SK-MEL-5 (cell line): Measurements from ENCODE around the gene NR1D1. TPM values are rescaled to one million over a fixed set of nuclear protein-coding genes. Genes with fewer than 3 reads are reported as not detected.

ENCODE experiments used
- DNase-seq: peaks from one replicate; pipeline ENCODE4 v3.0.0-alpha.2; 2016; ENCODE audit warnings: low read depth, low spot score
- in situ Hi-C: cut with HindIII; loops from 2 replicates; pipeline ENCODE4 v1.10.0; 2016; ENCODE audit warnings: low sequenced_read_pairs, high pct_unique_total_duplicates, low pct_unique_long_range_greater_than_20kb
- total RNA-seq: library from RNA; depleted of rRNA; stranded (reverse); fragments of >200 nt; shearing (Covaris generic); gene quantifications from 2 replicates; pipeline ENCODE4 v1.2.3, GENCODE V29; 2014

NR1D1 gene
- total RNA-seq, 1 experiment from 2014 or later: 2.1 TPM

DNA sequence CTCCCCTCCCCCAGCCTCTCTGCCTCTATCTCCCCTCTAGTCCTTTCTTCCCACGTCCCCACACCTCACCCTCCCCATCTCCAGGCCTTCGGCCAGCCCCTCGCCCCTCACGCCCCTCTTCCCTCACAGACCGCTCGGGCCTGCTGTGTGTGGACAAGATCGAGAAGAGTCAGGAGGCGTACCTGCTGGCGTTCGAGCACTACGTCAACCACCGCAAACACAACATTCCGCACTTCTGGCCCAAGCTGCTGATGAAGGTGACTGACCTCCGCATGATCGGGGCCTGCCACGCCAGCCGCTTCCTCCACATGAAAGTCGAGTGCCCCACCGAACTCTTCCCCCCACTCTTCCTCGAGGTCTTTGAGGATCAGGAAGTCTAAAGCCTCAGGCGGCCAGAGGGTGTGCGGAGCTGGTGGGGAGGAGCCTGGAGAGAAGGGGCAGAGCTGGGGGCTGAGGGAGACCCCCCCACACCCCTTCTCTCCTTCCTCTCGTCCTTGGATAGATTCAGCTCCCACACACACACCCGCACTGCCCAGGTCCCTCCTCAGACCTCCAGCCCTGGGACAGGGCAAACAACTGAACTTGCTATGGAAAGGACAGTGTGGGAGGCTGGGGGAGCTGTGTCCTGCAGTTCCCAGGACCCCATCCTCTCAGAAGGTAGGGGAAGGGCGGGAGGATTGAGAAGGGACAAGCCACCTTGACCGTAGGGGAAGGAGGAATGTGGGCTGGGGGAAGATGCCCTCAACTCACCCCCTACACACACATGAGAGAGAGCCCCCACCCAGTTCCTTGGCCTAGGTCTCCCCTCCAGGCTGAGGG is 11.1 kb downstream of the NR1D1 start:
- no peak for DNase-seq
- in situ Hi-C loops: loop anchor here (25.0 kb wide), 1 partner anchor 102 kb away; the partner anchor contains the start of gene PSMD3

DNA sequence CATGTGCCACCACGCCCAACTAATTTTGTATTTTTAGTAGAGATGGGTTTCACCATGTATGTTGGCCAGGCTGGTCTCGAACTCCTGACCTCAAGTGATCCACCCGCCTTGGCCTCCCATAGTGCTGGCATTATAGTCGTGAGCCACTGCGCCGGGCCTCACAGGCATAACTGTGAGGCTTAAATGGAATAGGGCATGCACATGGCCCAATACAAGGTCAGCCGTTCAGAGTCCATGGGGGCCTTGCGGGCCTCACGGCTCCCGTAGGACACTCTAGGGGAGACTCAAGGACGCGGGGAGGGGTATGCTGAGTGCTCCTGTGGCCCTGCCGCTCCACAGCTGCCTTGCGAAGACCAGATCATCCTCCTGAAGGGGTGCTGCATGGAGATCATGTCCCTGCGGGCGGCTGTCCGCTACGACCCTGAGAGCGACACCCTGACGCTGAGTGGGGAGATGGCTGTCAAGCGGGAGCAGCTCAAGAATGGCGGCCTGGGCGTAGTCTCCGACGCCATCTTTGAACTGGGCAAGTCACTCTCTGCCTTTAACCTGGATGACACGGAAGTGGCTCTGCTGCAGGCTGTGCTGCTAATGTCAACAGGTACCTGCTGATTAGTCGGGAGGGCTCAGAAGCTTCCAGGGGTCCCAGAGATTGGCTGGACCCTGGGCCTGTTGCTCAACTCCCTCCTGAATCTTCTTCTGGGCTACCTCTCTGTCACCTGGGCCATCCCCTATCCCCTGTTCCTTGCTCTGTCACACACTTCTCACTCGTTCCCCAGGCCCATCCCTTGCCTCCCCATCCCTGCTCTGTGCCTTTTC is 12.3 kb downstream of the NR1D1 start:
- in situ Hi-C loops: loop anchor here (25.0 kb wide), 1 partner anchor 101 kb away; the partner anchor contains the start of gene PSMD3
- no peak for DNase-seq

DNA sequence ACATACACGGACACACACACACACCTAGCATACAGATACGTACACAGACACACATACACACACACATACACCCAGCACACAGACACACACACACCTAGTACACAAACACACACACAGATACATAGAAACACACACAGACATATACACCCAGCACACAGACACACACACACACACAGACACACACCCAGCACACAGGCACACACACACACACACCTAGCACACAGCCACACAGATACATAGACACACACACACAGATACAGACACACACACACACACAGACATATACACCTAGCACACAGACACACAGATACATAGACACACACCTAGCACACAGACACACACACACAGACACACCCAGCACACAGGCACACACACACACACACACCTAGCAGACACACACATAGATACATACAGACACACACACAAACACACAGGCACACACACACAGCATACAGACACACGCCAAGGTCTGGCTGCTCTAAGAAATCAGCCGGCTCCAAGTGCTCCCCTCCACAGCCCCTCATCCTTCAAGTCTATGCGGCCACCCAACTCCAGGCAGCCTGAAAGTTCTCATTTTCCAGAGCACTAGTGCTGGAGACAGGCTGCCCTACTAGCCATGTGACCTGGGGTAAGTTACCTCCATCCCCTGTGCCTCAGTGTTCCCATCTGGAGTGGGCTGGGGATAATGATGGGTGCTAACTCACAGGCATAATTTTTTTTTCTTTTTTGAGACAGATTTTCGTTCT is 13.2 kb downstream of the NR1D1 start:
- in situ Hi-C loops: loop anchor here (25.0 kb wide), 1 partner anchor 100 kb away; the partner anchor contains the start of gene PSMD3

DNA sequence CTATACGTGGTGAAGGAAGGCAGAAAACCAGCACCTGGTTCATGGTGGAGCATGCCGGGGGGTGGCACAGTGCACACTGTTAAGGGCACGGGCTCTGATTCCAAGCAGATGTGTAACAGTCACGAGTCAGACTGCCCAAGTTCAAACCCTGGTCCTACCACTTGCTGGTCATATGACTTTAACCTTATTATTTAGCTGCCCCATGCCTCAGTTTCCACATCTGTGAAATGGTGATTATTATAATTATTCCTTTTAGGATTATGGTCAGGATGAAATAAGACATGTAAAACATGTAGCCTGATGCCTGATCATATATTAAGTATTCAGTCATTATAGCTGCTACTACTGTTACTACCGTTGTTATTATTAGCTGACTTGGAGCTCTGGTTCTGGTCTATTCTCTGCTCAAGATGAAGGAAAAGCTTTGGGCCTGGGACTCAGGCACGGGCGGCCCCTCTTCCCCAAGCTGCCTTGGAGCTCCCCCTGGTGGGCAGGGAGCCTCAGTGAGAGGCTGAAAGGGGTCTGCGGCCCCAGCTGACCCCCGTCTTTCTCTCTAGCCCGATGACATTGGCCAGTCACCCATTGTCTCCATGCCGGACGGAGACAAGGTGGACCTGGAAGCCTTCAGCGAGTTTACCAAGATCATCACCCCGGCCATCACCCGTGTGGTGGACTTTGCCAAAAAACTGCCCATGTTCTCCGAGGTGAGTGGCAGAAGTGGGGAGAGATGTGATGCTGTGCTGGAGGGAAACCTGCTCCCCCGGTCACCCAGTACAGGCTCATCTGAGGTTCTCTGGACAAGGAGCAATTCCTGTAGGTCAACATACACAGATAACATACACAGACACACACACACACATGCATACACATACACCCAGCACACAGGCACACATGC is 14.0 kb downstream of the NR1D1 start:
- in situ Hi-C loops: loop anchor here (25.0 kb wide), 1 partner anchor 99 kb away; the partner anchor contains the start of gene PSMD3
- DNase-seq: peak; percentile 70

More for the DNA sequence above, 13.2 kb downstream of the NR1D1 start:
- DNase-seq: no peak

DNA sequence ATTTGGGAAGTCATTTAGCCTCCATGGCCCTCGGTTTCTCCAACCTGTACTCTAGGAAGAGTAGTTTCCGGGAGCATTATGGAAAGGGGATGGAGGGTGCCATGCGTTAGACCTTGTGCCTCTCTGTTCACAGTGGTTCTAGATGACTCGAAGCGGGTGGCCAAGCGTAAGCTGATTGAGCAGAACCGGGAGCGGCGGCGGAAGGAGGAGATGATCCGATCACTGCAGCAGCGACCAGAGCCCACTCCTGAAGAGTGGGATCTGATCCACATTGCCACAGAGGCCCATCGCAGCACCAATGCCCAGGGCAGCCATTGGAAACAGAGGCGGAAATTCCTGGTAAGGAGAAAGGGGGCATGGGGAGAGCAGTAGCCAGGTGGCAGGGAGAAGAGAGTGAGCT is 15.9 kb downstream of the NR1D1 start:
- no peak for DNase-seq
- in situ Hi-C loops: loop anchor here (25.0 kb wide), 1 partner anchor 97 kb away; the partner anchor contains the start of gene PSMD3

DNA sequence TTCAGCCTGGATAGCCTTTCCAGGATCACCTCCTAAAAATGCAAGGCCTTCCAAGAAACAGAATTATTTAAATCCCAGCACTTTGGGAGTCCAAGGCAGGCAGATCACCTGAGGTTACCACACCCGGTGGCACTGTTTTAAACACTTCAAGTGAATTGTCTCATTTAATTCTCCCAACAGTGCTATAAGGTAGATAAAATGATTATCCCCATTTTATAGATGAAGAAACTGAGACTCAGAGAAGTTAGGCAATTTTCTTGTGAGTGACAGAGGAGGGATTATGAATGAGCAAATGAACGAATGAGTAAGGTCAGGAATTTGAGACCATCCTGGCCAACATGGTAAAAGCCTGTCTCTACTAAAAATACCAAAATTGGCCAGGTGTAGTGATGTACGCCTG is 20.8 kb downstream of the NR1D1 start:
- in situ Hi-C loops: loop anchor here (25.0 kb wide), 1 partner anchor 92 kb away; the partner anchor contains the start of gene PSMD3
- DNase-seq: no peak

DNA sequence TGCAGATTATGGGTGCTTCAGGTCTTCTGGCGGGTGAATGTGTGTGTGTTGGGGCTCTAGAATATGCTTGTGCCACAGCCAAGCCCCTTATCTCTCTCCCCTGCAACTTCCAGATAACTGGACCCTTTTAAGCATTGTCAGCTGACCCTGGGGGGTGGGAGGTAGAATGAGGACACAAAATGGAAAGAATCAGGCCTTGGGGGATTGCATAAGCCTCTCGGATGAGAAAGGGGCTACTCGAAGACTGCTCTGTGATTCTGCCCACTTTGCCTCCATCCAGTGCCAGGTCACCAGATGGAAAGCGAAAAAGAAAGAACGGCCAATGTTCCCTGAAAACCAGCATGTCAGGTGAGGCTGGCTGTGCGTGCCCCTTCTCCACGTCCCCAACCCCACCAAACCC is 23.8 kb downstream of the NR1D1 start:
- in situ Hi-C loops: loop anchor here (25.0 kb wide), 1 partner anchor 89 kb away; the partner anchor contains the start of gene PSMD3
- no peak for DNase-seq

DNA sequence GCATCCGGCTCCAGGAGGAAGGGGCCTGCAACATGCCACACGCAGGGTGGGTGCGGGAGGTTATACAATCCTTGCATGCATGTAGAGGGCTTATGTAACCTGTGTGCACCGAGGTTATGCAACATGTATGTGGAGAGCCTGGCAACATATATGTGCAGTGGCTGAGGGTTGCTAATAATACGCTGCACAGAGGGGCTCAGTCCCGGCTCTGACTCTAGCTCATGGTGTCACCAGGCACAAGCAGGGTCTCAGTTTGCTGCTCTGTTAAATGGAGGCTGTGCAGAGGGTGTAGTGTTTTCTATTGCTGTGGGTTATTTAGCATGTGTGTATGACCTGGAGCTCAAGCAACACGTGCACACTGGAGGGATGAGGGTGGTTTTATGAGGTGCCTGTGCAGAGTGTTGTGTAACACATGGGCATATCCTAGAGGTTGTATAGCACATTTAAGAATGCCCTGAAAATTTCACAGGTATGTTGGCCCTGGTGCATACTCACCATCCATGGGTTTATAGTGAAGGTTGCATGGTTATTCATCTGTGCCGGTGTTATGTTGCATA is 24.4 kb downstream of the NR1D1 start:
- in situ Hi-C loops: loop anchor here (25.0 kb wide), 1 partner anchor 89 kb away; the partner anchor contains the start of gene PSMD3
- DNase-seq: no peak

DNA sequence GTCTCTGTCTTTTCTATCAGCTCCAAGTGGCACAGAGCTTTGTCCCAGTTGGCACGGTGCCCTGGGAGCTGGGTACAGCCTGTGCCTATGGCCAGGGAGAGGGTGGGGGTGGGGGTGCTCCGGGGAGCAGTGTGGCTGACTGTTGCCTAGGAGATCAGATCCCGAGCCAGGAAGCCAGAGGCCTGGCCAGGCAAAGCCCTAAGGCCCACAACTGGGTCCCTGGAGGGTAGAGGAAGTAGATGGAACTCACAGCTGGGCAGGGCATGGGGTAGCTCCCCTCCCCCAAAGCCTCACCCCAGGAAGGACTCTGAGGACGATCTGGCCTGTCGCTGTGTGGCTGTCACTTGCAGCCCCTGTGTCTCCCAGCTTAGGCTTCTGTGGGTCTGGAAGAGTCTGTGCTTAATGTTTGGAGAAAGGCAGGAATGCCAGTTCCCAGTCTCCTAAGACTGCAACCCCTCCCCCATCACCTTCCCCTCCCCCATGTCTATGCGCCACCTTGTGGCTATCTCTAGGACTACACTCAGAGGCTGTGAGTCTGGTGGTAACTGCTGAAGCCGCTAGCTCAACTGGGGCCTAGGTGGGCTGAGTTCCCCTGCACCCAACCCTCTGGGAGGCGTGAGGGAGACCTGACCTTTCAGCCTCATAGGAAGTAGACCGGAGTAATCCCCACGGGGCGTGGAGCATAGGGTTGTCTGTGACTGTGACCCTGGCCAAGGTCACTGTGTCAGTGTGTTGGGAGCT is 25.0 kb downstream of the NR1D1 start:
- DNase-seq: peak; percentile 79
- in situ Hi-C loops: loop anchor here (25.0 kb wide), 1 partner anchor 88 kb away; the partner anchor contains the start of gene PSMD3

DNA sequence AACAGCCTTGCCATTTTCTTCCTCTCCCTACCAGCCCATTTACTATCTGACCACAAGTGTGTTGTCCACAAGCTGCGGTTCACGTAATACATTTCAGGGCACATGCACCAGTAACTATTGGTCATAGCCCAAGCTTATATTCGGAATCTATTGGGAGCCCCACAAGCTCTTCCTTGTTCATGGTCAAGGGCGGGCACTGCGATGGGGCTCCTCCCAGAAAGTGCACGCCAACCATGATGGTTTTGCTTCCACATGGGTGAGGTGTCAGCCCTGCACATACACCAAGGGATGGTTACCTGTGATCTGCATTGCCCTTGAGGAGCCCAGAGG is 25.6 kb downstream of the NR1D1 start:
- peak; percentile 35 for DNase-seq
- in situ Hi-C loops: loop anchor here (25.0 kb wide), 2 partner anchors 88 to 337 kb away; partner anchors contain the start of genes PSMD3 and TOP2A

DNA sequence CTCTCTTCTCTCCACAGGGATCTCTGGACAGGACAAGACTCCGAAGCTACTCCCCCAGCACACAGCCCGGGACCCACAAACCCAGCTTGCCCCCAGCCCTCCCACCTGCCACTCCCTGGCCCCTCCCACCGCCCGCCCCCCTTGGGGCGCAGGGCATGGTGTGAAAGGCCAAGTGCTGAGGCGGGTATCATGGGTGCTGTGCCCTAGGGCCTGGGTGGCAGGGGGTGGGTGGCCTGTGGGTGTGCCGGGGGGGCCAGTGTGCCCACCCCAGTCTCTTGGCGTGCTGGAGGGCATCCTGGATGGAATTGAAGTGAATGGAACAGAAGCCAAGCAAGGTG is 26.2 kb downstream of the NR1D1 start:
- DNase-seq: no peak
- in situ Hi-C loops: loop anchor here (25.0 kb wide), 1 partner anchor 338 kb away; the partner anchor contains the start of gene TOP2A

DNA sequence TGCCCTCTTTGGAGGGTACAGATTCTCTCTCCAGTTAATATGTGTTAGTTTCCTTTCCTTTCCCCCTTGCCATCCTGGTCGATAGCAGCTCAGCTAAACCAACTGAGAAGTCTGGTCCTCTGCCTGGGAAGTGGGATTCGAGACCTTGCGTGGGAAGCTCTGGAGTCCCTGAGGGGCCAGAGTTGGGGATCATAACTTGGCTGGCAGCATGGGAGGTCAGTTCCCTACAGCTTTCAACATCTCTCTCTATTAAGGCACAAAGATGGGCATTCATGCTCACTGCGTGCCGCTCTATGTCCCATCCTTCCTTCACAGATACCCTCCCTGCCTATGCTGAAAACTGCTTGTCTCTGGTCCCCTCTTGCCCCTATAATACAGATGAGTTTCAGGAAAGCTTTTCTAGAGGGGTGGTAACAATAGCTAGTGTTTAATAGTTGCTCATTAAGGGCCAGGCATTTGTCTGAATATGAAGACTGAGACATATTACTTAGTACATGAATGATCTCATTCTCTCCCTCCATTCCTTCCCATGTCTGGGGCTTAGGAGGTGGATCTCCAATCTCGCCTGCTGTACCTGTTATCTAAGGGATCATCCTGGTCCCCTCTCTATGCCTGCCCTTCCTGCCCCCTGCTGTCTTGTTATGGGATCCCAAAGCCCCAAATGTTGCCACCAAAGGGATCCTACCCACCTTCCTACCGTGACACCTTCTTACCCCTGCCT is 26.8 kb downstream of the NR1D1 start:
- DNase-seq: no peak
- in situ Hi-C loops: loop anchor here (25.0 kb wide), 1 partner anchor 339 kb away; the partner anchor contains the start of gene TOP2A

DNA sequence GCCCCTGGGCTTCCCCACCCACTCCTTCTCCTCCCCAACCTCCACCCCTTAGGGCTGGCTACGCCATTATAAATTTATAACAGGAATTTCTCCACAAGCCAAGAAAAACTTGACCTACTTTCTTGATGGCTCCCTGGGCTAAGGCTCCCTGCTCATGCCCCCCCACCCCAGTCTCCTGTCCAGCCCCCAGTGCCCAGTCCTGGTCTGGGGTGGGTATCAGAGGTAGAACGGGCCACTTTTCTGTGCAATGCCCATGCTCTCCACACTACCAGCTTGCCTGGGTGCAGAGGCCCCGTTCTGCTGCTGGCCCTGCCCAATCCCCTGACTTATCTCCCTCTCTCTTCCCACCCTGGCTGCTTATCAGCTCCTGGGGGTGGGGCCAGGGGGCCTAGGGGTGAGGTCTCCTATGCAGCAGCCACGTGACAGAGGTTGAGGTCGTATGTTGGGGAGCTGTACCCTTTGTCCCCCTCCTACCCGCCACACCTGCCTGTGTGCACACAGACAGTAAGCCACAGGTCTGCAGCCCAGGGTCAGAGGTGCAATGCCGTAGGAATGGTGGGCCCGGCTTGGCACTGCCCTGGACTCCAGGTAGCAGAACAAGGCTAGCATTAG is 27.5 kb downstream of the NR1D1 start:
- DNase-seq: no peak
- in situ Hi-C loops: loop anchor here (25.0 kb wide), 1 partner anchor 339 kb away; the partner anchor contains the start of gene TOP2A

DNA sequence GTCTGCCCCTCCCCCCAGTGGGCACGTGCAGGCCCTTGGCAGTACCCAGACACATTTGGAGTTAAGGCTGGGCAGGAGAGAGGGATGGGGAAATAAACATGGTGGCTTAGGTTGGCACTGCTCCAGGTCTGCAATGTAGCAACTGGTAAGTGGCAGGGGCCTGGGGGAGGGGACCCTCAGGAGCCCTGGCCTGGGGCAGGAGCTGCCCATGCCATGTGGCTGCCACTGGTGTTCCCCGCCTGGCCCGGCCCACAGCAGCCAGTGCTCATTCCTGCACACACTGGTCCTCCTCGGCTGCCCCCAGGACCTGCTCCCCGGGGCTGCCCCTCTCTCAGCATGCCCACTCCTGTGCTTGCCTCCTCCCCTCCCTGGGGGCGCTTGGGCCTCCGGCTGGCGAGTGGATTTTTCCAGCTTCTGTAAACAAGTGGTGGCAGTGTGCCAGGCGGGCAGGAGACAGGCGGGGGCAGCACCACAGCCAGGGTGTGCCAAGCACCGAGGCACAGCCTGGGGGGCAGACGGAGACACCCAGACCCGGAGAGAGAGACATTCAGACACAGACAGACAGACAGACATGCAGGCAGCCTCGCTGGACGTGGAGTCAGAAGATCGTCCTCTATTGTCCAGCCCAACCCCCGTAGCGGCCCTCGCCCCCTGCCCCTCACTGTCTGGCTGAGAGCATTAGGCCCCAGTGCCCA is 28.2 kb downstream of the NR1D1 start:
- in situ Hi-C loops: loop anchor here (25.0 kb wide), 1 partner anchor 340 kb away; the partner anchor contains the start of gene TOP2A
- DNase-seq: peak; percentile 32
